NCI-H187 treated with DMSO at 0.1 percent for 48 hours (cell line): ENCODE measurements around the gene EOLA1.
"Not testable (repeated sequence)": the region's sequence is repeated elsewhere in the genome, so short reads cannot be mapped to it uniquely, and the experiment has no call there.

ENCODE experiments used
- DNase-seq: peaks from one replicate; lab custom pipeline; 2025; lab: John Stamatoyannopoulos, UW

The EOLA1 gene

DNA sequence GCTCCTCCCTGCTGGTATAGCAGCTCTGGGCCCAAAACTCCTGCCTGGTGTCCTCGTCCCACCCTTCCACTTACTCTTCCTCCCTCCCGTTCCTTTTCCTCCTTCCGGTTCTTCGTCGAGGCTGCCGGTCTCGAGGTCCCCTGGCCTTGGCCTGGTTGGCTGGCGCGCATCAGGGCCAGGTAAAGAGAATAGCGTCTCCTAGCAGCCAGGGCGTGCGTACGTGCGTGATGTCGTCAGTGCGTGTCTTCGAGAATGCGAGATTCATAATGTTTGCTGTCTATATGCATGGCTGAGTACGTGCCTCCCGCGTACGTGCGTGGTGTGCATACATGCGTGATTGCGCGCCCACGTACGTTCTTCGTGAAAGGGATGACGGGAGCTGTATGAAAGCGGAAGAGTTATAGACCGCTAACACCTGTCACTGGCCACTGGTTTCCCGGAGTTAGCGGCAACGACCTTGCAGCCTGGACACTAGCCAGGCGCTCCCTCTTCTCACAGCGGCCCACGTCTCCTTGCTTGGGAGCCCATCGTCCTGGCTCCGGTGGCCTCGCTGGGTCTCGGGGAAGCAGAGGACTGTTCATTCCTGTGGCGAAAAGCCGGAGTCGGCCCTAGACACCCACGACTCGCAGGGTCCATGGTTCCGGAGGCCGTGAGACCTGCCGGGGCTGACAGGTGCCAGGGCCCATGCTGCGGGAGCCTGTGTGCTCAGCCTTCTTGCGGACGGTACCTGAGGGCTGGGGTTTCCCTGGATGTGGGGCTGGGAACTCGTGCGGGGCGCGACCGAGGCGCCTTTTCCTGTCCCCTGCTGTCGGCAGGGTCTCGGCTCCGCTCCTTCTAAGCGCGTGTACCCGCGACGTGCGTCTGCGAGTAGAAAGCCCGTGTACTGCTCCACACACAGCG is at the start of gene EOLA1:
Gene EOLA1, plus strand, starts transcription at position 392 of the 900 bp plus-strand sequence. CDS start 4,619 bp downstream, outside the sequence.
- peak; percentile 83 for DNase-seq

DNA sequence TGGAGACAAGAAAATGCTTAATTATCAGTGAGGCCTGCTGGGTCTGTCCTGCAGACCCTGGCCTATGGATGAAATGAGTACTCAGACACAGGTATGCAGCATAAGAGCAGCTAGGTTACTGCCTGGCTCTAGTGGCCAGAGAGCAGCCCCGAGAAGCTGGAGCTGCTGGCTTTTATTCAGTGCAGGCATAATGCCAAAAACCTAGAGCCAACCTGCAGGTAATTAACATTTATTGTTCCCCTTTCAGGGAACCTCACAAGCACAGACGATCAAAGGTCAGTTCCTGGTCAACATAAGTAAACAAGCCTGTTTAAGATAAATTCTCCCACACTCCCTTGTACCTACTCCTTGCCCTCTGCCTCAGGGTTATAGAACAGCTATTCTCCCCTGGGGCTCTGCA is 49.0 kb upstream of the EOLA1 start:
- no peak for DNase-seq

DNA sequence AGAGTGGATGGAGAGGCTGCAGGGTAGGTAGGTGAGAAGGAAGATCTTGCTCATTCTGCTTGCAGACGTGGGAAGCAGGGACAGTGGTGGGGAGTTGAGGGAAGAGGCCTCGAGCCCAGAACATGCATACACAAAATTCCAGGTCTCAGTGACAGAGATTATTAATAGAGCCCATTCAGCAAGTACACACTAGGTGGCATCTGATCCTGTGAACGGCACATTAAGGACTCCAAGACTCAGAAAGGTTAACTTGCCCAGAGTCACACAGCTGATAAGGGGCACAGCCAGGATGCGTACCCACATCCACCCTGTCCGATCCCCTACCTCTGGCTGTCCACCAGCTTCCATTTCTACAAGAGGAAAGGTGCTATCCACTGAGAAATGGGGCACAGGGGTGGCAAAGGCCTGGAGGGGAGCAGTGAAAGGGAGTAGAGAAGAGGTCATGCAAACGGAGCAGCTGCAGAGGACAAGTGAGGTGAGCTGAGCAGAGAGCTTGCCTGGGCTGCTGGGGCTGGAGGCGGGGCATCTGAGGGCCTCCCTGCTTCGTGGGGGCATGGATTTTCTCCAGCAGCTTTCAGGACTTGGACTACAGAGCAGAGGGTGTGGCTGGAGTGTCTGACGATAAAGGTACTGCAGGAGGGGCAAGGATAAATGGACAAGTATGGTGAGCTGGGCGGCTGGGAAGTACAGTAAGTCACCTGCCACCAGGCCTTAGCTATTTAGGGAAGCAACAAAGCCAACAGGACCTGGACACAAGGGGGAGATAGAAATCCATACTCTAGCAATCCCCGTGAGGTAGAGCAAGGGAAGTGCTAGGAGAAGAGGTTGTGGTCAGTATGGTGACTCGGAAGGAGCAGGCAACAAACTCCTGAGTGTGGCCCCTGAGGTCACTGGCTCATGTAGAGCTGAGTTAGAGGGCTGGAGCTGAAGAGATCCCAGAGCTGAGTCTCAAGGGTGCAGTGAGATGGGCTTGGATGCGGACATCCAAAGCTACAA is 46.9 kb upstream of the EOLA1 start:
- DNase-seq, result no peak

DNA sequence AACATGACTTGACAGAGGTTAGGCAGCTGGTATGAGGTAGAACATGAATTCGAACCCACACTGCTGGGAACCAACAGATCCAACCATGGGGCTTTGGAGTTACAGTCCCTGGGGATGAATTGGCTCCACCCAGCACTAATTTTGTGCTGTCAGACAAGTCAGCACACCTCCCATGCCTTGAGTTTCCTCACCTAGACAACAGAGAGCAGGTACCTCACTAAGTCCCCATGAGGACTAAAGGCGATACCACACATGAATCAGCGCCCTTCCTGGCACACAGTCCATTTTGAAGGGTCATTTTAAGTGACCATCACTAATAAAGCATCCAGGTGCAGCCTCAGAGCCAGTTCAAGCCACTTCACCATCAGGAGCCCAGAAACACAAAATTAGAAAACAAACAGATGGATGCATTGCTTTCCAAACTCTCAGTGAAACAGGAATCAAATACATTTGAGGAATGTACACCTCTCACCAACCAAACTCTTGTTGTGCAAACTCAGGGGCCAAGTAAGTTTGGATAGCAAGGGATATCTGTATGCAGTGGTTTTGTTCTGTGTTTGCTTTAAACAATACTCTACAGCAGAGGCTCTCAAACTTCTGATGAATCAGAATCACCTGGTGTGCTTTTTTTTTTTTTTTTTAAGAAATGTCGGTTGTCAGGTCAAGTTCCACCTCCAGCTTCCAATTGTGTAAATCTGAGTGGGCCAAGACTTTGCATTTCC is 45.8 kb upstream of the EOLA1 start:
- DNase-seq, result no peak

DNA sequence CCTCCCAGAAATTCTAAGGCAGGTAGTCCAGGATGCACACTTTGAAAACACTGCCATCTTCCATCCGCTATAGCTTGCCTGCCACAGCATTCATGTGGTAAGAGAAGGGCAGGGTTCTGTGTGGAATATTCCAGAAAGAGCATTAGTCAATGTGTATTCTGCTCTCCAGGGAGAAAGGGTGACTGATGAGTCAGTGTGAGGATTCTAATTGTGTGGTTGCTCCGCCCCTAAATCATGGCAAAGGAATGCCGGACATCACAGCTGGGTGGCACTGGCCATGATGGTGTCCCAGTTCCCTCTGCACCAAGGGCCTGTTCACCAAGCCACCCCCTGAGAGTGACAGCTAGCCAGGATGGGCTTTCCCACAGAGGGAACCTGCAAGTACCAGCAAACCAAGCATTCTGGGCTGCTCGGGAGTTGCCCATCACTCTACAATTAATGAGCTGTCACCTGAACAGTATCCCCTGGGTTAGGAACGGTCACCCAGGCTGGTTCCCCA is 45.2 kb upstream of the EOLA1 start:
- no peak for DNase-seq

DNA sequence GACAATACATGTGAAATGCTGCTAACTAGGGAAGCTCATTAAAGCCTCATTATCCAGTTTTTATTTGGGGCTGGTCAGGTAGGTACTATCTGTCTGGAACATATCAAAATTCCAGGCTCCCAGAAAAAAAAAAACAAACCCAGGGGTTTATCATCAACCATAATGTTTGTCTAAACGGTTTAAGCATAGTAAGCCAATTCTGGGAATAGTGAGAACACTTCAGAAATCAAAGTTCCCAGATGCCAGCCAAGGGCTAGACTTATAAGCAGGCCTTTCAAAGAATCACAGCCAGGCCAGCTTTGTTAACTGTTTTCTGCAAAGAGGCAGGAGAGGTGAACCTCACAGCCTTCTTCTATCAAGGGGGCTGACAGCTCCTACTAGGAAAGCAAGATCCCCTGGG is 43.8 kb upstream of the EOLA1 start:
- no peak for DNase-seq

DNA sequence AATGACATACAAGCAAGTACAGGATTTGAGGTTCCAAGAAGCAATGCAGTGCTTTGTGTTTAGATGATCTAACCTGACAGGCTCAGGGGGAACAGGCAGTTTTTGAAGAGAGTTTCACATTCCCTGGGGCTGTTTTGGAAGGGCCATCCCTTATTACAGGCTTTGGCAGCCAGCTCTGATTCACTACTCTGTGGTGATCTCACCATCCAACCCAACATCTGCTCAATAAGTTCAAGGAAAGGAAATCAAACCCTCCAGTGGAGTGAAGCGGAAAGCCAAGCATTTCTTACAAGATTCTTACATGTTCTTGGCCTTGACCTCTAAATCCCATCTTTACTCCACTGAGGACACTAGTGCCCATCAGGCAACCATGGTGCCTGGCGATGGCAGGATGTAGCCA is 43.2 kb upstream of the EOLA1 start:
- no peak for DNase-seq

DNA sequence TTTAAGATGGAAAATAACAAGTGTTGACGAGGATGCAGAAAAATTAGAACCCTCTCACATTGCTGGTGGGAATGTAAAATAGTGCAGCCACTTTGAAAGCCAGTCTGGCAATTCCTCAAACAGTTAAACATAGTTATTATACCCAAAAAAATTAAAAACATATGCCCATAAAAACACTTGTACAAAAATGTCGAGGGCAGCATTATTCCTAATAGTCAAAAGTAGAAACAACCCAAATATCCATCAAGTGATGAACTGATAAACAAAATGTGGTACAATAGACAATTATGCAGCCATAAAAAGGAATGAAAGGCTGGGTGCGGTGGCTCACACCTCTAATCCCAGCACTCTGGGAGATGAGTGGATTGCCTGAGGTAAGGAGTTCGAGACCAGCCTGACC is 42.0 kb upstream of the EOLA1 start:
- DNase-seq, result no peak

DNA sequence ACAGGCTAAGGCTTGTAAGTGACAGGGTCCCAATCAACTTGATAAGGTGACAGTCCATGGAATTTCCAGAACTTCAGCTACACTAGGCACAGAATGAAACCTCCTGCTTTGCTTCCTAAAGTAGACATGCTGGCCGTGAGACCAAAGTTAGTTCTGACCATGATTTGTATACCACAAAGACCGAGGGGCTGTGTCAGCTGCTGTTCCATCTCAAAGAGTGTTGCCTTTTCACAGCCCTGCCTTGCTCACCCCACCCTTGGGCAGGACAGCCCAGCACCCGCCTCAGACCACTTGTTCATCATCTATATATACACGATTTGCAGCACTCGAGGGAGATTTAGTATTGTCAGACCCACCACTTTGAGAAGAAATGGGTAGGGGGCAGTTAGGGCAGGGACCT is 41.0 kb upstream of the EOLA1 start:
- no peak for DNase-seq

DNA sequence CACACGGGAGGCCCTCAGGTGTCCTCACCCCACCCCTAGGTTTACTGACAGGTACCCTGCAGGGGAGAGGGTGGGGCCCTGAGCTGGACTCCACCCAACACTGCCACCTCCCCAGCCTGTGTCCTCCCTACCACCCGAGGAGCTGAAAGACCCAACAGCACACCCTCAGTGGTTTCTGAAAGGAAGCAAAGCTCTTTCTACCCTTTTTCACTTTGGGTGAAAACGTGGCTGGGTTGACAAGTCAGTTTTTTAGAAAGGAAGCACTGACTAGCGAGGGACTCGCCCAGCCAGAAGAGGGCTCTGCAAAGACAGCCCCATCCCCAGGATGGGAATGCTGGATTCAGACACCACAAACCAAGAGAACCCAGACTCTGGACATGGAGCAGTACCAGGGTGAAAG is 37.9 kb upstream of the EOLA1 start:
- not testable (repeated sequence) for DNase-seq

DNA sequence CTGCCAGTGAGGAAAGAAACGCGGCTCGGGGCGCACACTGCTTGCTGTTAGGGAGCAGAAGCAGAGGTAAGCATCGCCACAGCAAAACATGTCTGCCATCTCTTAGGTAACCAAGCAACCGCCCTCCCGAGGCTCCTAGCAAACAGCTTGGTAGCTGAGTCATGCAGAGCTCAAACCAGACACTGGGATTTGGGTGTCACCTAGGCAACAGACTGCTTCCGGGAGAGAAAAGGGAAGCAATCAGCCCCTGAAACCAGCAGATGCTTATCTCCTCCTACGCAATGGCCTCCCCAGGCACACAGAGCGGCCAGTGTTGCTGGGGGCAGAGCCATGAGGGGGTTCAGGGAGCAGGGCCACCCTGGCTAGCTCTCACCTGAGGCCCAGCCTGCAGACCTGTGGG is 37.4 kb upstream of the EOLA1 start:
- DNase-seq, result not testable (repeated sequence)

DNA sequence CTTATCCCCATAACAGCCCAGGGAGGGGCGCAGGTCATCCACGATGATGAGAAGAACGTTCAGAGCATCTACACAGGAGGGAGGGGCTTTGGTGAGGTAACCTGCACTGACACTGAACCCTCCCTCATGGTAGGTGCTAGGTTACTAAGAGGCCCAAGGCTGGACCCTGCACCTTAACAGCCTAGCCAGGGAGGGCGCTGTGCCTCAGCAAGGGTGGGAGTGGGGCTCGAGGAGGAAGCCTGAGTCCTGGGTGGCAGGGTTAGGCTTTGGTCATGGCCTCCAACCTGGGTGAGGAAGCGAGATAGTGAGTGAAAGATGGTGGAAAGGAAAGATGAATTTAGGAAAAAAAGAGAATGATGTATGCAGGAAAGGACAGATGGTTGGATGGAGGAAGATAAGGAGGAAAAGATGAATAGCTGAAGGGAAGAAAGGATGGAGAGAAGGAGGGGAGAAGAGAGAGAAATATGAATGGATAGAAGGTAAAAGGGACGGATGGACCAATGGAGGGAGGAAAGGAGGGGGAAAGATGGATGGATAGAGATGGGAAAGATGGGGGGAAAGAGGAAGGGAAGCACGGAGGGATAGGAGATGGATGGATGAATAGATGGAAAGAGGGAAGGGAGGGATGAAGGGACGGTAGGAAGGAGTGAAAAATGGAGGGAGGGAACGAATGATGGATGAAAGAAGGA is 36.4 kb upstream of the EOLA1 start:
- DNase-seq, result no peak

DNA sequence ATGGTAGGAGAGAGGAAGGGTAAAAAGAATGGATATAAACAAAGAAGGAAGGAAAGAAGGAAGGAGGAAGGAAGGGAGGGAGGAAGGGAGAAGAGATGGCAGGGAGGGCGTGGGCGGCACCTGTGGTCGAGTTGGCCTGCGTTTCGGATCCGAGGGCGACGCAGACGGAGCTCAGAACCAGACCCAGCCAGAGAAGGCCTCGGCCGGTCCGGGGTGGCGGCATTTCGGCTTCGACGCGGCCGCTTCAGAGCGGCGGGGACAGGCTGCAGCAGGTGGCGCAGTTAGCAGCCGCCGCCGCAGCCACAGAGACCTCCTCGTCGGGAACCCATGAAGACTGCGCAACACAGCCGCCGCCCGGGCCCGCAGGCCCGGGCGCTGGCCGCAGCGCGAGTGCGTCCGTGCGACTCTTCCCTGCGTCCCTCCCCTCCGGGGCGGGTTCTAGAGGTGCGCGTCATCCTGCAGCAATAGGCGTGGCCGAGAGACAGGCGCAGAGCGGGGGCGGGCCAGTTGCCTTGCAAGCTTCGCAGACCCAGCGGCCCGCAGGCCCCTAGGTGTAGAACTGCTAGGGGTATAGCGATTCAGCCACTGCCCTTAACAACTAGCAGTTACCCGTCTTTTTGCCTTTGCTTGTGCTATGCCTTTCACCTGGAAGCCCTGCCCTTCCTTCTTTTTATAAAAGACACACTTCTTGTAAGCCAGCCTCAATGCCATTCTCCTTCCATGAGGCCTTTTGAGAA is 35.7 kb upstream of the EOLA1 start, which contains the start of gene IDS:
Gene IDS, minus strand, starts transcription at position 392 of the 737 bp plus-strand sequence. Its CDS starts 169 bp downstream, at position 223.
- peak; percentile 37 for DNase-seq

DNA sequence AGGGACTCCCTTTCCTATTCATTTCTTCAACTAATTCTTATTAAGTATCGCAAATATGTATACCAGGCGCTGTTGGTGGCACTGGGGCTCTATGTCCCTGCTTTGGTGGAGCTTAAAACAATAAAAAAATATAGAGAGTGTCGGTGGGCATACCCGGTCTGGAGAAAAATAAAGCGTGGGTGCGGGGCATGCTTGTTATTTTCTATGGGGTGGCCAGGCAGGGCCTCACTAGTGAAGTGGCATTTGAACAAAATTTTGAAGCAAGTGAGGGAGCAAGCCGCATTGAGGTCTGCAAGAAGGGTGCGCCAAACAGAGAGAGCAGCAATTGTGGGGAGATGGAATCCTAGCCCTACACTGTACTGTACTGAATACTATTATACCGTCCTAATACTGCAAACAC is 35.1 kb upstream of the EOLA1 start:
- DNase-seq, result no peak

DNA sequence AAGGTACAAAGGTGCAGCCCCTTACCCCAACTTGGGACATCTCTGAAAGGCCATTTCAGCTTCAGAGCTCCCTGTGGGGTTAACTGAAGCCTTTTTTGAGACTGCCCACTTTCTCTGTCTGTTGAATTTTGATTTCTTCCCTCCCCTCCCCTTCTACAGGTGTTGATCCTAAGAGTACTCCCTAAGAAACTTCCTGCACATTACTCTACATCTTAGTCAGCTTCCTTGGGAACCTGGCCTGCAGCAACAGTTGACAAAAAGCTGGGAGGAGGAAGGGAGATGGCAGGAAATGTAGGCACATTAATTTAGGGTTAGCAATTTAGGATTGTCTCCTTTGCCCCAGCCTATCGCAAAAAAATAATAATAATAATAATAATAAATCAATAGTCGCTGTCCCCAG is 34.5 kb upstream of the EOLA1 start:
- no peak for DNase-seq

DNA sequence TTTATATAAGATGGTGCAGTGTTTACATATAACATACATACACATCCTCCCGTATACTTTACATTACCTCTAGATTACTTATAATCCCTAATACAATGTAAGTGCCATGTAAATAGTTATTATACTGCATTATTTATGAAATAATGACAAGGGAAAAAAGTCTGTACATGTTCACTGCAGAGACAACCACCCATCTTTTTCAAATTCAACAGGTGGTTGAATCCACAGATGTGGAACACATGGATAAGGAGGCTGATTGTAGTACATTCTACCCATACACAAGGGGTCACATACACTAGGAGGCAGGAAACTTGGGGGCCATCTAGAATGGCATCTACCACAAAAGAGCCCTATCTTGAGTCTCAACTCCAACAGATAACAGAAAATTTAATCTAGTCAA is 32.3 kb upstream of the EOLA1 start:
- no peak for DNase-seq

DNA sequence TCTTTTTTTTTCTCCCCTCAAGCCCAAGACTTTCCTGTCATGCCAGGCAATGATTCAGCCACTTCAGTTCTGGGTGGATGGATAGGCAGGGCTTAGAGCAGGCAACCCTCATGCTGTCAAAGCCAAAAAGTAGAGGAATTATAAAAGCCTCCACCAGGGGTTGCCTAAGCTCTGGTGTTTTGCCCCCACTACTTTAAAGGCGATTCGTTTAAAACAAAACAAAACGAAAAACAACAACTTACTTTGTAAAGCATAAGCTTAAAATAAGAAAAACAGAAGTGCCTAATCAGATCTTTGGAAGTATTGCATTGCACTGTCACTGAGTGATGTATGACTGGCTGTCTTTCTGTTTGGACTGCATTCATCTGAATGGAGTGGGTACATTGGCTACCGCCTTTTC is 30.4 kb upstream of the EOLA1 start:
- DNase-seq, result no peak

DNA sequence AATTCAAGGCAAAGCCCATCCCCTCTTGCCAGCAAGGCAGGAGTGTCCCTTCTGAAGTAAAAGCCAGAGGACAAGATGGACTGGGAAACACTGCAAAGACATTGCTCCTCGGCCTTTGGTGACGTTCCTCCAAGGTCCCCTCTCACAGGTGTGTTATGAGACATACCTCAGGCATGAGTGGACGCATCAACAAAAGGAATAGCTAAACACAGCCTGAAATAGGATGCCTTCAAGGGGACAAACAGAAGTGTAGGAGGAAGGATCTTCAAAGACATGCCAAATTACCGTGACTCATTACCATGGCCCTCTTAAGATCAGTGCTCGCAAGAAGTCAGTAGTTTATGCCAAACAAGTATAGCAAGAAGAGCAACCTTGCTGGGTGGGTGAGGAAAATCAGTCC is 29.7 kb upstream of the EOLA1 start:
- DNase-seq, result no peak

DNA sequence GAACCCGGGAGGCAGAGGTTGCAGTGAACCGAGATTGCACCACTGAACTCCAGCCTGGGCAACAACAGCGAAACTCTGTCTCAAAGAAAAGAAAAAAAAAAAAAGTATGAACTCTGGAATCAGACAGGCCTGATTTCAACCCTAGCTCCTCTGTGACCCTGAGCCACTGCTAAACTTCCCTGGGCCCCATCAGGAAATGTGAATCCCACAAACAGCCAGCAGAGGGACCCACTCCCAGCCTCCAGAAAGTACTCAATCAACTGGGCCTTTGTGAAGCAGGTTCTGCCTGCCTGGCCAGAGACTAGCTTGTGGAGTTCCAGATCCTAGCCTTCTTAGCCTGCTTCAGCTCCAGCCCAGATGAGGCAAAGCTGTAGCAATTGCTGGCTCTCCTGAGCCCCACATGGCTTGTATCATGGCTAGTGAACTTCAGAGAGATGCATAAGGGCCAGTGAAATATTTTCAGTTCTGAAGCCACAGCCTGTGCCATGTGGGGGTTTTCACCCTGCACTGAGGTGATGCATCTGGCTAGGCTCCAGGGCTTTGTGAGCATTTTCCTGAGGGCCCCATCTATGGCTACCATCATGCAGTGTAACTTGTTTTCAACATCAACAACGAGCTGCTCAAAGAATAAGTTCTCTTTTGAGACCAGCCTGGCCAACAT is 28.5 kb upstream of the EOLA1 start:
- no peak for DNase-seq
